ENCODE measurements around the gene TBX2.
"Not testable (repeated sequence)": the region's sequence is repeated elsewhere in the genome, so short reads cannot be mapped to it uniquely, and the experiment has no call there.

- not testable (repeated sequence) for TF ChIP-seq EZH2 (IDR thresholded peaks at IDR 0.05; ENCODE audit: low read length, missing control alignments); CTCF (conservative IDR thresholded peaks at IDR 0.05 in 1 of 2, IDR thresholded peaks at IDR 0.05 in 1 of 2; ENCODE audit: low read depth in 1 of 2, low read length in 2 of 2)
These were observed 30.2 kb downstream of the TBX2 start for GRCh38 chr17:61429831-61430230.
